ENCODE results near the gene PLPPR1.

DNA sequence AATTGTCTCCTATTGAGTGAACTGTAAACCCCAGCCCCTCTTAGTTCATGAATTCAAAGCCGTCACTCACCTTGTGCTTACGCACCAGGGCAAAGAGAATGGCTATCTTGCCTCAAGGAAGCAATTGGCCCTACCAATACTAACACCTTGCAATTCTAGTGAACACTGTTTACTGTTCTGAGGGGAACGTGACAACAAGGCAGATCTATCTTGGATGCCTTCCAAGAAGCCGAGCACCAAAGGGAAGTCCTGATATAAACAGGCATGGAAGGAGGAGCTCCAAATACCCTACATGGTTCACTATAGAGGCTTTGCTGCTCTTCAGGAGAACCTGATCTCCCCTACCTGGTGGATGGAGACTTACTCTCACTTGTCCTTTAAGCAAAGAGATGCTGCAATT is 1.7 kb upstream of the PLPPR1 start:
- no peak for TF ChIP-seq POLR2A (IDR thresholded peaks at IDR 0.05; ENCODE audit: low read depth, low read length)
- TF ChIP-seq POLR2AphosphoS5 (IDR thresholded peaks at IDR 0.05; ENCODE audit: low read depth, low read length): no peak
- no peak for TF ChIP-seq TAF1 (IDR thresholded peaks at IDR 0.05; ENCODE audit: borderline replicate concordance, low read depth, low read length)
